HepG2 (cell line): ENCODE data around the gene FAM118B.

Experiments
- POLR2A ChIP-seq, 2 experiments: IDR thresholded peaks; 2 replicates each; pipeline ENCODE4 v1.6.1; 2011; ENCODE audit warnings: low read depth in 2 of 2, low read length in 2 of 2, mild to moderate bottlenecking in 1 of 2, moderate library complexity in 1 of 2; ENCODE audit not compliant: insufficient read depth in 1 of 2
- TF ChIP-seq, protein P1 (sequence below): sonication (generic); formaldehyde crosslinking; IDR thresholded peaks from 2 replicates; pipeline ENCODE4 v1.4.0; 2020; ENCODE audit warnings: missing genetic modification reagents

DNA sequence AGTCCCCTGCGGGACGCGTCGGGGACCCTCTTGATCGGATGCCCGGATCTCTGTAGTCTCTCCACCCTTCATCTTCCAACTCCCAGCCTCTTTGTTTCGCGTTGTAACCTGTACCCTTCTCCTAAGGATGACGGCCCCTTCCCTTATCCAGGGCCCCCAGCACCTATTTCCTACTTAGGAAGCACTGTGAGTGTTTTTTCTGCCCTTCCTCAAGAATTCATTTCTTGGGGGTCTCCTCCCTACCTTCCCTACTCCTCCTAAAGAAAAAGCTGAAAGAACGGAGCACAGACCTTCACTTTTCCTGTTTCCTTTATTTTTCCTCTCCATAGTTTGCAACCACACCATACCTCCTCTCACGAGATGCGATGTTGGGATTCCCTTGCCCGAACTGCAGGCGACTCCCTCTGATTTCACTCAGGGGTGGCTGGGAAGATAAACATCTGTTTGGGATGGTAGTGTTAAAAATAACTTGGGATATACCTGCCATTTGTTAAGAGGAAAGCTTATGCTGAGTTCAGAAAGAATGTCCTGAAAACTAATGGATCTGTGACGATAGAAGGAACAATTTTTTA is 593 bp downstream of the FAM118B start:
- TF ChIP-seq, protein P1, sequence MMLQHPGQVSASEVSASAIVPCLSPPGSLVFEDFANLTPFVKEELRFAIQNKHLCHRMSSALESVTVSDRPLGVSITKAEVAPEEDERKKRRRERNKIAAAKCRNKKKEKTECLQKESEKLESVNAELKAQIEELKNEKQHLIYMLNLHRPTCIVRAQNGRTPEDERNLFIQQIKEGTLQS, result no peak
- no peak for TF ChIP-seq POLR2A (IDR thresholded peaks at IDR 0.05; ENCODE audit: insufficient read depth in 1 of 2, low read depth in 2 of 2, low read length in 2 of 2)
